NCI-H2227 (cell line): ENCODE measurements around the gene IL21.
A peak's percentile ranks its signal among the peaks of the same experiment; 100 is the strongest.
"Not testable (repeated sequence)": the region's sequence is repeated elsewhere in the genome, so short reads cannot be mapped to it uniquely, and the experiment has no call there.

Source experiments
- DNase-seq: peaks from one replicate; lab custom pipeline; 2025; ENCODE audit not compliant: unreplicated experiment; lab: John Stamatoyannopoulos, UW

The IL21 gene

DNA sequence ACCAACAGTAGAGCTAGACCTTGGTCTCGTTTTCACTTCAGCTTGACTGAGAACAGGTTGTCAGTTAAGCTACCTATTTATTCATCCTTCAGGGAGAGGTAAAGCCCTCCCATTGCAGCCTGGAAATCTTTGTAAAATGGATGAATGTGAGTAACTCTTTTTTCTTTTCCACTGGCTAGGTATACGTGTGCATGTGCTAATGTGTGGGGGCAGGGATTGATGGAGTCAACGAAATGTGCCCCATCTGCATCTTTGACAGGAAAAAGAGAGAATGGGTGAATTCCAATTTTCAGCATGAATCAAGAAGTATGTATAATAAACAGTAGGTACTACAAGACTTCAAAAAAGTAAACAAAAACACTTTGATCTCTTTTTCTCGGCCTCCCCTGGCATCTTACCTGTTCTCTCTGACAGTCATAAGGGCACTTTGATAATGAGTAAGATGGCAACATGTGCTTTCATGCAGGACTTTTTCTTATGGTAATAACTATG, at the start of gene IL21:
IL21 (minus strand) TSS at position 51 of the 492 bp plus-strand sequence. CDS start 55 bp downstream, outside the sequence.
- no peak for DNase-seq

DNA sequence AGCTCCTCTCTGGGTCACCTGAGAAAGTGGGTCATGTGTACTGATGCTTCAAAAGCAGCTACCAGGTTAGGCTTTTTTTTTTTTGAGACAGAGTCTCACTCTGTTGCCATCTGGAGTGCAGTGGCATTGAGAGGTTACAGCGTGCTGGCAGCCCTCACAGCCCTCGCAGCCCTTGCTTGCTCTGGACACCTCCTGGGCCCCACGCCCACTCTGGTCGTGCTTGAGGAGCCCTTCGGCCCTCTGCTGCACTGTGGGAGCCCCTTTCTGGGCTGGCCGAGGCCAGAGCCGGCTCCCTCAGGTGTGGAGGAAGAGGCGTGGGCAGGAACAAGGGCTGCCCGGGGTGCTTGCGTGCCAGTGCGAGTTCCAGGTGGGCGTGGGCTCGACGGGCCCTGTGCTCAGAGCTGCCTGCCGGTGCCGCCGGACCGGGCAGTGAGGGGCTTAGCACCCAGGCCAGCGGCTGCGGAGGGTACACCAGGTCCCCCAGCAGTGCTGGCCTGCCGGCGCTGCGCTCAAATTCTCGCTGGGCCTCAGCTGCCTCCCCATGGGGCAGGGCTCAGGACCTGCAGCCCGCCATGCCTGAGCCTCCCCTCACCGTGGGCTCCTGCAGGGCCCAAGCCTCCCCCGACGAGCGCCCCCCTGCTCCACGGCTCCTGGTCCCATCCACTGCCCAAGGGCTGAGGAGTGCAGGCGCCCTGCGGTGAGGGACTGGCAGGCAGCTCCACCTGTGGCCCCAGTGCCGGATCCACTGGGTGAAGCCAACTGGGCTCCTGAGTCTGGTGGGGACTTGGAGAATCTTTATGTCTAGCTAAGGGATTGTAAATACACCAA, 49.3 kb upstream of the IL21 start:
- no peak for DNase-seq

DNA sequence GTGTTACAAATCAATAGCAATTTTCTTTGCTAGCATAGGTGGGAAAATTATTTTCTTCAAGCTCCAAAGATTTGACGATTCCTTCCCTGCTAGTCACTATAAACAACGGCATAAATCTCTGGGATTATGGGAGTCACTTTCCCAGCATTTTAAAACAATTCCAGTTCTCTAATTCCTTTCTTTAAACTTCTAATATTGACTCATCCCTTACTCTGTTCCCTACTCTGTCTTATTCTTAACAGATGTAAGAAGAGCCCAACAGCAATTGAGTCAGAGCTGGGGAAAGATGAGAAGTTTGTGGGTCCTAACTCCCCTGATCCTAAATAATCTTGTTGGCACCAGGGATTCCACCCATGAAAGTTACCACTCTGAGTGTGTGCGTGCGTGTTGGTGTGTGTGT, 47.4 kb upstream of the IL21 start:
- no peak for DNase-seq

DNA sequence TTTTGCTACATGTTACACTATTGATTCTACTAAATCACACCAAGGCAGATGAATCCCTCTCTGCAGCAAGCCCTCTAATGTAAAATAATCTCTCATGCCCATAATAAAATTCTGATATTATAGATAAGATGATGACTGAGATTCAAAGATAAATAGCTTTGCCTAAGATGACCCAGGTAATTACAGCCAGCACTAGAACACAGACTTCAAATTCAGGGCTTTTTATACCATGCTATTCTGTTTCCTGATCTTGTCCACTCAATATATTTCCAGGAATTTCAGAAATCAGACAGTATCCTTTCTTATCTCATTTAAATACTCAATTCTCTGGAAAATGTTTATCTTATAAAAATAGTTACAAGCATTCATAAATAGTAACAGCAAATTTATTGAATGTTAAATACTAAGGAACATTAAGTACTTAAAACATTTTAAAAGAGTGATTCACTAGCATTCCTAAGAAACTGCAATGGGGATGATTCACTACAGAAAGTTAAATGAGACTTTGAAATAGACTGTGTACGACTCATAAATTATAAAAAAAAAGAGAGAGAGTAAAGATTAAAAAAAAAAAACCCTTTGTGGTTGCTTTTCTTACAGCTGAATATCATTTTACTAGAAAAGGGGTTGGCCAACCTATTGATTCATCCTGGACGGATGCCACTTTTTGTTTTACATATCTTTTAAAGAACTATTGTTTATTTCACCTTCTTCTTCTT, 45.8 kb upstream of the IL21 start:
- no peak for DNase-seq

DNA sequence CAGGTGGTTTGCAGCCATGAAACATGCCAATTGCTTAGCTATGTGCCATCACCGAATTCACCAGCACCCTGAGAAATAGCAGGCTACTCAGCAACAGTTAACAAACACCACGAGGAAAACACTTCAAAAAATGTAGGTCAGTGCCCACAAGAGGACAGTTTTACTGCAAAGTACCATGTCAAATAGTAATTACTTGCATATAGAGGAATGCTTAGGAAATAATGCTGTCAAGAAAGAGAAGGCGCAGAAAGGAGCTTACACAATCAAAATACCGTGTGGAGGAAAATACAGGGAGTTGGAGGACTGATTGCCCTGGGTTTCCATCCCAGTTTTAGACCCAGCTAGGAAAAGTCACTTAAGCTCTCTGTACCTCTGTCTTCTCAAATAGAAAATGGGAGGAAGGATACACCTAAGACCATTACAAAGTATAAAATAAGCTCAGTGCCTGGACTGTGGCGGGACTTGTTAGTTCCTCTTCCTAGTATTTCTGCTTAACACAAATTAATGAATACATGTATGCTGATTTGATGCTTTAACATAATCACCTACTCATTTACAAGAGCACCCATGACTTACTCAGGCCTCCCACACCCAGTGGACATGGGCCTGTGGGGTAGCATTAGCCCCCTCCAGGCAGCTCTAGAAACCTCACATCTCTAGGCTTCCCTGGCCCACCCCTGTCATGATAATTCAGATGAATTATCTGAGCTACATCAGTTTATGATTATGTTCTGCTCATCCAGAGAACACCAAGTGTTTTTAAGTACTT, 44.5 kb upstream of the IL21 start:
- DNase-seq: no peak

DNA sequence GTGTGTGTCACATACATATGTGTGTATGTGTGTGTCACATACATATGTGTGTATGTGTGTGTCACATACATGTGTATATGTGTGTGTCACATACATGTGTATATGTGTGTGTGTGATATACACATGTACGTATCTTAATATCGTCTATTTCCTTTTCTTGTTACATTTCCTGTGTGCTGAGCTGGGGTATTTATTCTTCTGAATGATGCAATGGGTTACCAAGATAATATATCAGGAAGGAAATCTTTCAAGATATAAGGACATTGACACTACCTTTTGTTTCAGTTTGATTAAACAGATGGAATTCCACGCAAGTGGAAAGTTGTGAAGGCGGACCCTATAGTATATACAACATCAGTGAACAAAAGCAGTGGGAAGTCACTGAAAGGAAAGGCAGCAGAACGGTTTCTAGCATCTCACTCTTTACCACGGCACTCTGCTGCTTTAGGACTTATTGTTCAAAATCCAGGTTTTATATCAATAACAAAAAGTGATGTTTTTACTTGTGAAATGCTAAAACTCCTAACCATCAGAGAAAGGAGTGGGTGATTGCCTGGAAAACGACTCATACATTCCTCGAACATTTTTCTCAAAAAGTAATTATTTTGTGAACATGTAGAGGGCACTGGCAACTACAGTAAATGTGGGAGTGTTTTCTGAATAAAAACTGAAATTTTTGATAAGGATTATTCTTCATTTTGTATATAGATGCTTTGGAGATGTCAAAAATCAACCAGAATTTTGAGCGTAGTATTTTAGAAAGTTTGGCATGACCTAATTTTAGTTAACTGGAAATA, 43.1 kb upstream of the IL21 start:
- no peak for DNase-seq

DNA sequence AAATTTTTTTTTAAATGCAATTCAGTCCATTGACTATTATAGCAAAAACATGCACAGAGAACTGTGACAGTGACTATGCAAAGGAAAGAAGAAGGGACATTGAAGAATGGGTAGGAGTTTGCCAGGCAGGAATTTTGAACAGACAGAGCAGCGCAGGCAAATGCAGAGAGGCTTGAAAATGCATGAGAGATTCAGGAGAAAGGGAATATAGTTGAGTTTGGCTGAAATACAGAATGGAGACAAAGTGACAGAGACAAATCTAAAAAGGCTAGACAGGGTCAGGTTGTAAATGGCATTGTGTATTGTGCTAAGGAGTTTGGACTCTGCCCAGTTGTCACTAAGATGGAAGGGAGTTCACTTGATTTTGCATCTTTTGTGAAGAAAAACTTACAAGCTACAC, 42.4 kb upstream of the IL21 start:
- DNase-seq: no peak

DNA sequence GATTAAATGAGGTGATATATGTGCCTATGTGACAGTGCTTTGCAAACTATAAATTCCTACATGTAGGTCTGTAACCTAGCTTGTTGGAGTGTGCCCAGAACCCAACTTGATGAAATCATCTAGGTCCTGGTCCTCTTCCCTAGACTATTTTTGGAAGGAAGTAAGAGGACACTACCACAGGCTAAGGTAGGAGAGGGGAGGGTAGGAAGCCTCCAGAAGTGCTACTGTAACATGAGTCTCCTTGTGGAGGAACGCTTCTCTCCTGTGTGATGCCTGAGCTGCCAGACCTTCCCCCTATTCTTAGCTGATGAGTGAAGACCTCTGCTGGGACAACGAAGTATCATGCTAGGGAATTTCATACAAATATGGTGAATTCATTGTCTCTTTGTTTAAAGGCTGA, 41.8 kb upstream of the IL21 start:
- DNase-seq: no peak

DNA sequence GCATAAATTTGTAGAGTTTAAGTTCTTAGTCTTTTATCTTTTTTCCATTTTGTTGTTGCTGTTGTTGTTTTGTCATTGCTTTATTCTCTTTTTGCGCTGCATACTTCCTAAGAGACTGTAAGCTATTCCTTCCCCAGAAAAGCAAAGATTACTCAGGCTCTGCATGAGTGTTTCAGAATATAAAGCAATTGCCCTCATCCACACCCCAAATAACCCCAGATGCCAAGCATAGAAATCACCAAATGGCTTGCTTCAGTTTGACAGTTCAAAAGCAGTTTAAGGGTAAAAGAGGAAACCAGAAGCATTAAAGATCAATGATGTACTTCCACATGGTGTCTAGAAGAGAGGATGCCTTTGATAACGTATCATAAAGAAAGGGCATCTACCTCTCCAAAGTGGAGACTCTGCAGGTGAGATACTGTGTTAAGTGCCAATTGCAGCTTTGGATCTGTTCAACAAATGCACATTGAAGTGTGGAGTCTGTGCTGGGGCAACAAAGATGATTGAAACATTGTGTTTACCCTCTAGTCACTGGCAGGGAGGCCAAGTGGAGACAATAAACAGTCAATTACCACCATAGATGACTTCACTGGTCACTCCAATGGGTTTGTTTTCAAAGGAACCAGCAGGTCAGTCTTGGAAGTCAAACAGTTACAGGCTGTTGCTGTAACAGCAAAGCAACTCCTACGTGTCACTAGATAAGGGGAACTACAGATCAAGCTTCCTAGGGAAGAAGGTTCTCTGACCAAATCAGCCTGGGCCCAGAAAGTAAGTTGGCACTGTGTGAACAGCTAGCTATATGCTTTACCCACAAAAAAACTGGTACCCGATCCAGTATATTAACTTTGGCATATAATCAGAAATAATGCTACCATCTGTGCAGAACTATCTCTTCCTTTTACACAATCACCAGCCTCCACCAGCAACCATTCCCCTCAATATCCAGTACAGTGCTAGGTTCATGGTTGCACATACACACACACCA, 40.6 kb upstream of the IL21 start:
- DNase-seq: no peak

DNA sequence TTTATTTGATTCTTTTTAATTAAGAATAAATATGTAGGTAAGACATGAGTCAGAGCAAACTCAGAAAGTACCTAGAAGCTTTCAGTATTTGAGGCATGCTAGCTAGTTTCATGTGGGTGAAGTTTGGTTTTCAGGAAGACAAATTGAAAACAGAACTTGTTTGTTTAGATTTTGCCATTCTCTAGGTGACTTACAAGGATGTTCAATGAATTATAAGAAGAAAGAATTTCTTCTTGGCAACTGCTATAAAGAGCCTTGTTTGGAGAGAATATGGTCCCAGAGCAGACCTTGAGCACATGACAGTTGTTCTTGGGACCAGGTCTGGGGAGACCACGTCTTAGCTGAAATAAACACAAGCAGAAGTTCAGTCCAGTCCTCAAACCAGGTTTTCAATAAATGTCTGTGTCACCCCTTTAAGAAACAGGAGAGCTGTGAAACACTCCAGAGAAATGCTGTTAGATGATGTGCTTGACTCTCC, 38.0 kb upstream of the IL21 start:
- no peak for DNase-seq

DNA sequence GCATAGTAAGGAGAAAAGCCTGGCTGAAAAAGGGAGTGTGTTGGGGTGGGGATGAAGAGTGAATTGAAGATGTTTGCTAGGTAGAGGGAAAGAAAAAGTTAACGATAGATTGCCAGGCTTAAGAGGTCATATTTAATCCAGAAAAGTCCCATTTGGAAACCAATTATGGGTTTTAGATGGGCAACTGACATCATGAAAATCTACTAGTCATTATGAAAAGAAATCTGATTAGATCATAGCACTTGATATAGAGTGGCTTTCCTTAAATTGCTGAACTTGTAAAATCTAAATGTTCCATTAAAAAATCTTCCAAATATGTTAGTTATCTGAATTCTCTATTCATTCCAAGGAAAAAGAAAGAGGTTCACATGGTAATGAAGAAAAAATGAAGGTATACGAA, 37.5 kb upstream of the IL21 start:
- DNase-seq: no peak

DNA sequence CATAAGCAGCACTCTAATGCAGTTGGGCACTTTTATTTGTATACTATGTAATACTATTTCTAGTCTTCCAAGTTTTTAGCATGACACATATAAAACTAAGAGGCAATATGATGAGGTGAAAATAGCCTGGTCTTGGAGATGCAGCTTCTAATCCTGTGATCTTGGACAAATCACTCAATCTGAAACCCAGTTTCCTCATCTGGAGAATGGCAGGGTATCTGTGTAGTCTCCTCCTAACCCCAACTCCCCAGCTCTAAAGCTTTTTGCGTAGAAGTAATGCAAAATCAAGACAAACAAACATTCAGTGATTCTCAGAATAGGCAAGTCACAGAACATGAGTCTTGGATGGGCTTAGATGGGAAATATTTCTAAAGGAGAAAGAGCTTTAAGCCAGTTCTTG, 36.7 kb upstream of the IL21 start:
- DNase-seq: no peak

DNA sequence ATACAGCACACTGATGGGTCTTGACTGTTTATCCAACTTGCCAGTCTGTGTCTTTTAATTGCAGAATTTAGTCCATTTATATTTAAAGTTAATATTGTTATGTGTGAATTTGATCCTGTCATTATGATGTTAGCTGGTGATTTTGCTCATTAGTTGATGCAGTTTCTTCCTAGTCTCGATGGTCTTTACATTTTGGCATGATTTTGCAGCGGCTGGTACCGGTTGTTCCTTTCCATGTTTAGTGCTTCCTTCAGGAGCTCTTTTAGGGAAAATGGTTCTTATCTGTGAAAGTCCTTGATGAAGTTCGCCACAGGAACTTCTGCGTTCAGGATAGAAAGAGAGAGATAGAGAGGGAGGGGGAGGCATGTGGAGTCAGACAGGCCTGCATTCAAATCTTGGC, 35.7 kb upstream of the IL21 start:
- not testable (repeated sequence) for DNase-seq

DNA sequence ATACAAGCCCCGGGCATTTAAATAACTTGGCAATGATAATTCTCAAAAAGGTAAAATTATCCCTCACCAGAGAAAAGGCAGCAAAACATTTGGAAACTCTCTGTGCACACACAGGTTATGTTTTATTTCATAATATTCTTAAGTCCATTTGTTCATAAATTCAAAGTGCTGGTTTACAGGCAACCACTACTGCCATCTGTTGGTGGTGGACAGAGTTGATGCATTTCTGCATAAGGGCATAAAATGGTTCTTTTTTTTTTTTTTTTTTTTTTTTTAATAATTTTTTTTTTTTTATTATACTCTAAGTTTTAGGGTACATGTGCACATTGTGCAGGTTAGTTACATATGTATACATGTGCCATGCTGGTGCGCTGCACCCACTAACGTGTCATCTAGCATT, 31.5 kb upstream of the IL21 start:
- DNase-seq: peak; percentile 0

DNA sequence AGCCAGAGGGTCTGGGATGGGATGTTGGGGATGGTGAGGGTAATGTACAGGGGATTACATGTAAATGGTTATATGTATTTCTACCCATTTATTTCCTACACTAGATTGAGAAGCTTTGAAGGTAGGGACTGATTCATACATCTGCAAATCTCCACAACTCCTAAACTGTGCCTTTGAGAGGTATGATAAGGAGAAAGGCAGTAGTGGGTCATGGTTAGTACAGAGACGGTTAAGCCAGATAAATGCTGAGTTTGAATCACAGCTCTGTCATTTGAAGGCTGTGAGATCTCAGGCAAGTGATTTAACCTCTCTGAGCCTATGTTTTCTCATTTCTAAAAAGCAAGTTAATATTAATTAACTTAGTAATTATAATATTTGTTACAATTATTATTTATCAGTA, 29.3 kb upstream of the IL21 start:
- no peak for DNase-seq

DNA sequence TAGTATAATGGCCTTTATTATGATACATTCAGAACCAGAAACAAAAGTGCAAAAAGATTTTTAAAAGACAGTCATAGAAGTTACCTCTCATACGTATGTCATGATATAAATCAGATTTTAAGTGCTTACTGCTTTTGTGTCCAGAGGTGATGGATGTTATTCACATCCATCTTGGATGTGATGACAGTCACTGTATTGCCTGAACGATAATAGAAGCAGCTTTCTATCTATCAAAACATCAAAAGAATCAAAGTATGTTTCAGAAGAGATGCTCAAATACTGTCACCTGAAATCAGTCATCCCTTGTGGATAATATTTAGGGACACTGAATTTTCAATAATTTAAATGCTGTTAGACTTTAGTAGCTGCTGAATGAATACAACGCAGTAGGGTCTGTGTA, 26.8 kb upstream of the IL21 start:
- DNase-seq: no peak

DNA sequence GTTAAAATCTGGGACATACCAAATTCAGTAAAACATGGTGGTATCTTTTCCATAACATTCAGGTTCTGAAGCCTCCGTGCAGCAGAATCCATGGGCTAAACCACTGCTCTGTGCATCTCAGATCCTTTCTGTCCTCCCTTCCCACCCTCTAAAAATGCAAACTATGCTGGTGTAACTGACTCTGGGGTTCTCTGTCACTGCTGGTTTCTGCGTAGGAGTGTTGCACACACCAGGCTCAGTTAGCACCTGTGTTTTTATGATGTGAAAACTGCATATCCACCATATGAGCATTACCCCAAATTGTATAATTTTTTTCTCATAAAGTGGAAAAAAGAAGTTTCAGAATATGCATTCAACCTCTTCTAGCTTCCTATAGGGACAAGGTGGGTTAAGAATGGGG, 22.4 kb upstream of the IL21 start:
- no peak for DNase-seq

DNA sequence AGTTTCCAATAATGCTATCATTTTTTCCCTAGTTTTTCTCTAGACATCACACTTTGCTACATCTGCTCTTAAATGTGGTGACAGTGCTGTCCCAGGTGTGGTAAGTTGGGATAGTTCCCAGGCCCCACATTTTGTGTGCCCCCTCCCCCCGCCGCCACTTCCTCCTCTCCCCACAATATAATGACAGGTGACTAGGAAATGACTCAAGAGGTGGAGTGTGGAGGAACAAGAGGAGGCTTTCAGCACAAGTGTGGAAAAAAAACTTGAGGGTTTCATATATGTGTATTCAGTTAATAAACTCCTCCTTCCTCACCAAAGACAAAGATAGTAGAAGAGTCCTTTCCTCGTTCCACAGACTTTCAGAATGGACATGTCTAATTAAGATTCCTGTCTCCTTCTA, 18.3 kb upstream of the IL21 start:
- DNase-seq: no peak

DNA sequence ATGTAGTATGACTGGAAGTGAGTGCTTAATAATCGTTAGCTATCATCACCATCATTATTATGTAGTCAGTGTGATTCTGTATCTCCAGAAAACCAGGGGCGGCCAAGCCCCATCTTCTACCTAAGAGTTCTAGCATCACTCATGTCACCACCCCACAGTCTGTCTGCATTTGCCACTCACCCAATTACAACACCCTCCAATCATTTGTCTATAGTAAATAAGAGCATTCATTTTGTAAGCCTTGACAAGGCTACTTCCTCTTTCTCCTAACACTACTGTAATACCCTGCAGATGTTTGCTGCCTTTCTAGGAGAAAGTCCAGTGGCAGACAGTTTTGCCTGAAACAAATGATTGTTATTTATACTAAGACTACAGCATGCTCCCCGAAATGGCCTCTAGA, 15.8 kb upstream of the IL21 start:
- no peak for DNase-seq

DNA sequence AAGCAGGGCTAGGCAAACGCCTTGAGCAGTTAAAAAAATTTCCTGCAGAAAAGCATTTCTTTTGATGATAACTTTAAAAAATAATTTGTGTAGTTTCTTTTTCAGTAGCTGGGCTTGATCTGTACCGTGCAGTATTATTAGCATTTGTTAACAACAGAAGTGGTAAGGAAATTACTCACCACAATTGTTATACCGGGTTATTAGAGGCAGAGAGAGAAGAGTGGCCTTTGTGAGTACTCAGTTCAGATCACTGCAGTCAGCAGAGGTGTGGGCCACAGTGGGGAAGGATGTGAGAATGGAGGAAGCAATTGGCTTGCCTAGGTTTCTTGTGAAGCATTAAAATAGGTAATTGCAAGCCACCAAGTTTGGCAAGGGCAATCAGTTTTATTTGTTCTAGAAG, 14.3 kb upstream of the IL21 start:
- no peak for DNase-seq
